ENCODE results near the gene WDR64. TPM values are rescaled to one million over a fixed set of nuclear protein-coding genes. Genes with fewer than 3 reads are reported as not detected.

Gene WDR64
- total and polyA plus RNA-seq, 12 donors = 0.11 to 0.24 (median 0.12) TPM; not detected in 8

DNA sequence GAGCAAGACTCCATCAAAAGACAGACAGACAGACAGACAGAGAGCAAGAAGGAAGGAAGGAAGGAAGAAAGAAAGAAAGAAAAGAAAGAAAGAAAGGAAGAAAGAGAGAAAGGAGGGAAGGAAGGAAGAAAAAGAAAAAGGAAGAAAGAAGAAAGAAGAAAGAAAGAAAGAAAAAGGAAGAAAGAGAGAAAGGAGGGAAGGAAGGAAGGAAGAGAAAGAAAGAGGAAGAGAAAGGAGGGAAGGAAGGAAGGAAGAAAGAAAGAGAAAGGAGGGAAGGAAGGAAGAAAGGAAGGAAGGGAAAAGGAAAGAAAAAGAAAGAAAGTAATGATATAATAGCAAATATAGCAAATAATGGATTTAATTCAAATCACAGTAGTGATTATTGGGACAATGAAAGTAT is 44.6 kb upstream of the WDR64 start:
- Histone ChIP-seq H3K4me1 (replicated peaks in 1 of 2) (peaks cover 0 to 7% of the 10 kb centered on the region in 2 donors), H3K27ac (no peak overlapping the region), H3K27me3 (no peaks in the 10 kb centered on the region), H3K36me3 (replicated peaks in 1 of 2) (no peaks in the 10 kb centered on the region), H3K4me3 (no peak overlapping the region), H3K9me3 (replicated peaks in 1 of 3) (no peaks in the 10 kb centered on the region)
- no peak for TF ChIP-seq CTCF (IDR thresholded peaks at IDR 0.05)
- no peak for TF ChIP-seq POLR2A (IDR thresholded peaks at IDR 0.05)
- intact Hi-C loops (cut with DNase I) = no loop called here
- DNase-seq = no peak

- peaks cover 0 to 7% of the 10 kb centered on the region in 2 donors for H3K4me1 ChIP-seq (replicated peaks in 1 of 2)
- H3K27ac ChIP-seq = no peak overlapping the region
- TF ChIP-seq CTCF (IDR thresholded peaks at IDR 0.05) = no peak
- TF ChIP-seq POLR2A (IDR thresholded peaks at IDR 0.05) = no peak
- no peaks in the 10 kb centered on the region for H3K9me3 ChIP-seq (replicated peaks in 1 of 3)
- H3K27me3 ChIP-seq = no peaks in the 10 kb centered on the region
- whole genome bisulfite sequencing, 4 donors = 20 to 40% (median 35%) methylated on average over 3 of the region's 3 CpGs
- no peak overlapping the region for H3K4me3 ChIP-seq
- intact Hi-C loops (cut with DNase I) = no loop called here
- DNase-seq = no peak
- H3K36me3 ChIP-seq (replicated peaks in 1 of 2) = no peaks in the 10 kb centered on the region
These were observed 43.6 kb upstream of the WDR64 start for GRCh38 chr1:241608379-241609033.

- Histone ChIP-seq H3K36me3 (replicated peaks in 1 of 2) (no peaks in the 10 kb centered on the region), H3K9me3 (replicated peaks in 1 of 3) (no peaks in the 10 kb centered on the region), H3K4me3 (no peak overlapping the region), H3K27ac (no peak overlapping the region), H3K27me3 (no peaks in the 10 kb centered on the region), H3K4me1 (replicated peaks in 1 of 2) (peaks cover 0 to 7% of the 10 kb centered on the region in 2 donors)
- TF ChIP-seq POLR2A (IDR thresholded peaks at IDR 0.05) (no peak), CTCF (IDR thresholded peaks at IDR 0.05) (no peak)
- intact Hi-C loops (cut with DNase I) = loop anchor here in 1 of 2 donors (5.0 kb wide), 1 partner anchor 227 kb away; no protein-coding TSS in a partner anchor
- 46 to 55% (median 53%) methylated on average over 8 of the region's 8 CpGs for WGBS, 4 donors
- peak in 3 of 7 donors; percentile 20 to 30 (median 23) for DNase-seq
These were observed 41.8 kb upstream of the WDR64 start for GRCh38 chr1:241610056-241610815.

DNA sequence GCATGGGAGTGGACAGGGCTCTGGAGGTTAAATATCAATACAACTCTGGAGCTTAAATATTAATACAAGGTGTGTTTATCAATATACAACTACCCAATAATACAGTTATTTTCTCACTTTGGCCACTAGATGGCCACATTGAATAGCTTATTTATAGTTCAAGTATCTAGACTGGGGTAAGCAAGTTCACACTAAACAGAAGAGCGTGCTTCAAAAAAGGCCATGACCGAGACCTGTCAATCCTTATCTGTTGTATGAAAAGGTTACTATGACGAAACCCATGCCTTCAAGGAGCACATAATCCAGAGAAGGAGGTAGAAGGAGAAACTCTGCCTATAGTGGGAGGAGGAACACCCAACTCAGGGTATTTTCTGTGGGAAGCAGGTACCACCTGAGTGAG is 41.0 kb upstream of the WDR64 start:
- intact Hi-C loops (cut with DNase I) = loop anchor here in 1 of 2 donors (5.0 kb wide), 1 partner anchor 226 kb away; no protein-coding TSS in a partner anchor
- 4 to 8% (median 5%) methylated on average over 3 of the region's 3 CpGs for WGBS, 4 donors
- peak; percentile 71 to 84 (median 78) for TF ChIP-seq CTCF (IDR thresholded peaks at IDR 0.05)
- no peak for TF ChIP-seq POLR2A (IDR thresholded peaks at IDR 0.05)
- no peak overlapping the region for H3K27ac ChIP-seq
- no peak overlapping the region for H3K4me3 ChIP-seq
- H3K36me3 ChIP-seq (replicated peaks in 1 of 2) = no peaks in the 10 kb centered on the region
- H3K27me3 ChIP-seq = no peaks in the 10 kb centered on the region
- peaks cover 0 to 7% of the 10 kb centered on the region in 2 donors for H3K4me1 ChIP-seq (replicated peaks in 1 of 2)
- peak in 3 of 7 donors; percentile 18 to 31 (median 20) for DNase-seq
- H3K9me3 ChIP-seq (replicated peaks in 1 of 3) = no peaks in the 10 kb centered on the region
